Measurements from ENCODE around the gene ACR. TPM values are rescaled to one million over a fixed set of nuclear protein-coding genes. Genes with fewer than 3 reads are reported as not detected.

ACR gene
- total and polyA plus RNA-seq, 2 experiments from 2014 or later: not detected

DNA sequence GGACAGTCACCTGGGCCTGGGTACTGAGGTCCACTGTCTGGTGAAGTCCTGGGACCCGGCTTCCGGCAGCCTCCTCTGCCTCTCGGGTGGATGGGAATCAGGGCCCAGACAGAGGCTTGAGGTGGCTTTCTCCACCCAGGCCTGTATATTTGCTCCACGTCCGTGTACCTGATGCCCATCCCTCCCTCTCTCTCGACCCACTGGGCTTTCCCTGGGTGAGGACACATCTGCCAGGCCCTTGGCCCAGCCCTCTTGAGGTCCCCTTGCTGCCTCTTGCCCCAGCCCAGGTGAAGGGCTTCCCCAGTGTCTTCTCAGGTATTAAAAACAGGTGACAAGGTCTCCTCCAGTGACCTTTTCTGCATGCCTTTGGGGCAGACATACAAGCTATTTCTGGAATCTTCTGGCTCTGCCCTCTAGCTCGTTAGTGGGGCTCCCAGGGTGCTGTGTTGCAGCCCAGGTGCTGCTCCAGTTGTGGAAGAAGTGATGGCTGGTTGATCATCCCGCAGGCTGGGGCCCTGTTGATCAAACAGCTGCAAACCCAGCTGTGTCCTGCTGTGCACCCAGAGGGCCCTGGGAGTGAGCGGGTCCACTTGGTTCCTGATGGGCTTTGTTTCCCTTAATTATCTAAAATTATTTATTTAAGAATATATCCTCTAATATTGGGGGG, 25.5 kb upstream of the ACR start (continued):
- TF ChIP-seq ETS1 (IDR thresholded peaks at IDR 0.05): no peak
- TF ChIP-seq ZNF114 (CRISPR knock-in tag; IDR thresholded peaks at IDR 0.05): no peak
- TF ChIP-seq, protein P1, sequence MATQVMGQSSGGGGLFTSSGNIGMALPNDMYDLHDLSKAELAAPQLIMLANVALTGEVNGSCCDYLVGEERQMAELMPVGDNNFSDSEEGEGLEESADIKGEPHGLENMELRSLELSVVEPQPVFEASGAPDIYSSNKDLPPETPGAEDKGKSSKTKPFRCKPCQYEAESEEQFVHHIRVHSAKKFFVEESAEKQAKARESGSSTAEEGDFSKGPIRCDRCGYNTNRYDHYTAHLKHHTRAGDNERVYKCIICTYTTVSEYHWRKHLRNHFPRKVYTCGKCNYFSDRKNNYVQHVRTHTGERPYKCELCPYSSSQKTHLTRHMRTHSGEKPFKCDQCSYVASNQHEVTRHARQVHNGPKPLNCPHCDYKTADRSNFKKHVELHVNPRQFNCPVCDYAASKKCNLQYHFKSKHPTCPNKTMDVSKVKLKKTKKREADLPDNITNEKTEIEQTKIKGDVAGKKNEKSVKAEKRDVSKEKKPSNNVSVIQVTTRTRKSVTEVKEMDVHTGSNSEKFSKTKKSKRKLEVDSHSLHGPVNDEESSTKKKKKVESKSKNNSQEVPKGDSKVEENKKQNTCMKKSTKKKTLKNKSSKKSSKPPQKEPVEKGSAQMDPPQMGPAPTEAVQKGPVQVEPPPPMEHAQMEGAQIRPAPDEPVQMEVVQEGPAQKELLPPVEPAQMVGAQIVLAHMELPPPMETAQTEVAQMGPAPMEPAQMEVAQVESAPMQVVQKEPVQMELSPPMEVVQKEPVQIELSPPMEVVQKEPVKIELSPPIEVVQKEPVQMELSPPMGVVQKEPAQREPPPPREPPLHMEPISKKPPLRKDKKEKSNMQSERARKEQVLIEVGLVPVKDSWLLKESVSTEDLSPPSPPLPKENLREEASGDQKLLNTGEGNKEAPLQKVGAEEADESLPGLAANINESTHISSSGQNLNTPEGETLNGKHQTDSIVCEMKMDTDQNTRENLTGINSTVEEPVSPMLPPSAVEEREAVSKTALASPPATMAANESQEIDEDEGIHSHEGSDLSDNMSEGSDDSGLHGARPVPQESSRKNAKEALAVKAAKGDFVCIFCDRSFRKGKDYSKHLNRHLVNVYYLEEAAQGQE (IDR thresholded peaks at IDR 0.05; ENCODE audit: unreplicated experiment): no peak
- TF ChIP-seq STAT1 (IDR thresholded peaks at IDR 0.05; ENCODE audit: unreplicated experiment): no peak
- TF ChIP-seq ZNF331 (CRISPR knock-in tag; IDR thresholded peaks at IDR 0.05; ENCODE audit: low read depth): no peak
- TF ChIP-seq, protein P2, sequence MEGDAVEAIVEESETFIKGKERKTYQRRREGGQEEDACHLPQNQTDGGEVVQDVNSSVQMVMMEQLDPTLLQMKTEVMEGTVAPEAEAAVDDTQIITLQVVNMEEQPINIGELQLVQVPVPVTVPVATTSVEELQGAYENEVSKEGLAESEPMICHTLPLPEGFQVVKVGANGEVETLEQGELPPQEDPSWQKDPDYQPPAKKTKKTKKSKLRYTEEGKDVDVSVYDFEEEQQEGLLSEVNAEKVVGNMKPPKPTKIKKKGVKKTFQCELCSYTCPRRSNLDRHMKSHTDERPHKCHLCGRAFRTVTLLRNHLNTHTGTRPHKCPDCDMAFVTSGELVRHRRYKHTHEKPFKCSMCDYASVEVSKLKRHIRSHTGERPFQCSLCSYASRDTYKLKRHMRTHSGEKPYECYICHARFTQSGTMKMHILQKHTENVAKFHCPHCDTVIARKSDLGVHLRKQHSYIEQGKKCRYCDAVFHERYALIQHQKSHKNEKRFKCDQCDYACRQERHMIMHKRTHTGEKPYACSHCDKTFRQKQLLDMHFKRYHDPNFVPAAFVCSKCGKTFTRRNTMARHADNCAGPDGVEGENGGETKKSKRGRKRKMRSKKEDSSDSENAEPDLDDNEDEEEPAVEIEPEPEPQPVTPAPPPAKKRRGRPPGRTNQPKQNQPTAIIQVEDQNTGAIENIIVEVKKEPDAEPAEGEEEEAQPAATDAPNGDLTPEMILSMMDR (conservative IDR thresholded peaks at IDR 0.05; ENCODE audit: low read depth in 2 of 2): no peak
- TF ChIP-seq EZH2 (IDR thresholded peaks at IDR 0.05; ENCODE audit: low read depth, unreplicated experiment): no peak
- TF ChIP-seq EZH2phosphoT487 (IDR thresholded peaks at IDR 0.05; ENCODE audit: unreplicated experiment): no peak
- no peak for TF ChIP-seq POLR2AphosphoS5 (IDR thresholded peaks at IDR 0.05; ENCODE audit: low read depth)
- TF ChIP-seq NANOG (IDR thresholded peaks at IDR 0.05; ENCODE audit: borderline replicate concordance): no peak
- no peak for TF ChIP-seq JUNB (IDR thresholded peaks at IDR 0.05; ENCODE audit: unreplicated experiment)
- TF ChIP-seq CREB1 (CRISPR knock-in tag; IDR thresholded peaks at IDR 0.05; ENCODE audit: low read depth): no peak

DNA sequence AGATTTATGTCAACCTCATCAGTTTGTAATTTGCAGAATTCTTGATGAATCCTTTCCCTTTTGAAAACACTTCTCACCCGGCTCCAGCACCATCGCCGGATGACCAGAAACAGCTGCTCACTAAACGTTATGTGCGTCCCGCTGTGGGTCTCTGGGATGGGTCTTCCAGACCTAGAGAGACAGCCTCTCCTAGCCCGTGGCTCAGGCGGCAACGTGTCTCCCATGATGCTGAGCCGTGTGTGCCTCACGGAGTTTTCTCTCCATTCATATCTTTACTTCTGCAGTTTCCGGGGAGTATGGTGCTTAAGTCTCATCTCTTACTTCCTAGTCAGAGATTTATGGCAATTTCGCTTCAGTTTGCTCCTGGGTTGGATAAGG, 25.0 kb upstream of the ACR start:
- H3K36me3 ChIP-seq (ENCODE audit: insufficient read depth): no peaks in the 10 kb centered on the region
- no peak overlapping the region for H3K27ac ChIP-seq (ENCODE audit: low read depth)
- no peaks in the 10 kb centered on the region for H4K20me1 ChIP-seq (replicated peaks; ENCODE audit: insufficient read depth)
- no peaks in the 10 kb centered on the region for H3K79me2 ChIP-seq (replicated peaks; ENCODE audit: insufficient read depth)
- no peaks in the 10 kb centered on the region for H3K4me1 ChIP-seq (ENCODE audit: insufficient read depth)
- peaks cover 2% of the 10 kb centered on the region for H3K27me3 ChIP-seq (ENCODE audit: insufficient read depth)
- H3F3A ChIP-seq (replicated peaks; ENCODE audit: low read depth): no peaks in the 10 kb centered on the region
- H2AFZ ChIP-seq: no peak overlapping the region
- peaks cover 17% of the 10 kb centered on the region for H3K27me3 Mint-ChIP-seq (ENCODE audit: insufficient read depth, low read depth, poor library complexity)
- H3K4me3 Mint-ChIP-seq: no peak overlapping the region
- no peak overlapping the region for H3K4me2 ChIP-seq
- no peaks in the 10 kb centered on the region for H3K9me3 Mint-ChIP-seq
- no peaks in the 10 kb centered on the region for H3K9me2 ChIP-seq (ENCODE audit: insufficient read depth)
- H3K4me1 Mint-ChIP-seq: no peaks in the 10 kb centered on the region
- no peak for ATAC-seq
- no peak for DNase-seq (ENCODE audit: low spot score)
- no peak overlapping the region for H3K4me3 ChIP-seq
- no peak overlapping the region for H3K27ac Mint-ChIP-seq
- no peaks in the 10 kb centered on the region; the same call in 2 of the 3 replicates for H3K36me3 Mint-ChIP-seq (ENCODE audit: low read depth)
- TF ChIP-seq ZNF114 (CRISPR knock-in tag; IDR thresholded peaks at IDR 0.05): no peak
- TF ChIP-seq, protein P2 (conservative IDR thresholded peaks at IDR 0.05; ENCODE audit: low read depth in 2 of 2): no peak
- no peak for TF ChIP-seq CREB1 (CRISPR knock-in tag; IDR thresholded peaks at IDR 0.05; ENCODE audit: low read depth)
- TF ChIP-seq POLR2AphosphoS5 (IDR thresholded peaks at IDR 0.05; ENCODE audit: low read depth): no peak
